HCT116 (cell line): Measurements from ENCODE around the gene JAG1. TPM values are rescaled to one million over a fixed set of nuclear protein-coding genes. Genes with fewer than 3 reads are reported as not detected.
"Not testable (repeated sequence)": the region's sequence is repeated elsewhere in the genome, so short reads cannot be mapped to it uniquely, and the experiment has no call there.

Experiments
- ATAC-seq: fragments of 200-7000 bp; cut with Tn5 transposase; 2 replicates; pipeline ENCODE4 v1.9.1; 2020; ENCODE audit warnings: mild to moderate bottlenecking, moderate library complexity
- BruUV-seq: library from RNA; stranded (reverse); fragments of 400-500 nt; replicated peaks from 2 replicates; lab custom pipeline; 2021; lab: Mats Ljungman, UMichigan
- CTCF ChIA-PET: fragments of 300-600 bp; sonication (Branson Sonifier 250); formaldehyde crosslinking; loops from one replicate; lab custom pipeline; 2021; ENCODE audit warnings: antibody characterized with exemption; lab: Charles Lee
- POLR2A ChIA-PET: fragments of 300-600, 350-600 bp; sonication (Branson Sonifier 250); formaldehyde crosslinking; loops from one replicate; lab custom pipeline; 2021; ENCODE audit warnings: antibody characterized with exemption; lab: Charles Lee
- RAD21 ChIA-PET, 2 experiments: fragments of 300-600 bp; sonication (Branson Sonifier 250); formaldehyde crosslinking; loops; one replicate each; lab custom pipeline; 2023; ENCODE audit warnings: low total read pairs in 2 of 2; ENCODE audit not compliant: uncharacterized antibody in 2 of 2, unreplicated experiment in 2 of 2, low non-redundant PET in 1 of 2; lab: Charles Lee
- DNase-seq: peaks from one replicate; pipeline ENCODE4 v3.0.0-alpha.2; 2010; ENCODE audit warnings: low read depth, low spot score
- H2AFZ ChIP-seq: fragments of 200-600 bp; shearing (Covaris generic), sonication (generic); 2 replicates; pipeline ENCODE4 v1.6.1; 2017; ENCODE audit warnings: low read depth, mixed run types, mixed read lengths, antibody characterized with exemption, low read length; ENCODE audit not compliant: poor library complexity, severe bottlenecking
- H3K27ac ChIP-seq: 2 replicates; pipeline ENCODE4 v1.5.1; 2012; ENCODE audit warnings: low read depth, low read length
- H3K27me3 ChIP-seq: fragments of 200-600 bp; sonication (generic); 2 replicates; pipeline ENCODE4 v1.6.1; 2016; ENCODE audit warnings: mixed run types, low read length, mixed read lengths; ENCODE audit not compliant: insufficient read depth
- H3K36me3 ChIP-seq, 2 experiments: fragments of 200-500 bp in 1 of 2; fragments of 200-600 bp in 1 of 2; sonication (Bioruptor generic) in 1 of 2; sonication (generic) in 1 of 2; 2 replicates each; pipeline versions ENCODE4 v1.5.1 to v1.6.1; 2014 to 2016; ENCODE audit warnings: low read length in 2 of 2, inconsistent platforms in 1 of 2, mixed read lengths in 1 of 2, mixed run types in 1 of 2; ENCODE audit not compliant: insufficient read depth in 2 of 2, control insufficient read depth in 1 of 2
- H3K4me1 ChIP-seq, 2 experiments: fragments of 200-600 bp in 1 of 2; sonication (generic) in 1 of 2; 2 replicates each; pipeline versions ENCODE4 v1.5.1 to v1.6.1; 2012 to 2017; ENCODE audit warnings: low read length in 2 of 2, inconsistent platforms in 1 of 2, mild to moderate bottlenecking in 1 of 2, mixed read lengths in 1 of 2, mixed run types in 1 of 2, moderate library complexity in 1 of 2; ENCODE audit not compliant: insufficient read depth in 2 of 2, control insufficient read depth in 1 of 2
- H3K4me2 ChIP-seq: fragments of 200-600 bp; sonication (generic); 2 replicates; pipeline ENCODE4 v1.6.1; 2017; ENCODE audit warnings: mixed run types, low read length, mixed read lengths
- H3K4me3 ChIP-seq, 2 experiments: fragments of 200-600 bp in 1 of 2; sonication (generic) in 1 of 2; replicated peaks in 1 of 2; 2 replicates each; pipeline ENCODE4 v1.5.1; 2011 to 2016; ENCODE audit warnings: low read length in 2 of 2, control low read depth in 1 of 2, low read depth in 1 of 2, mild to moderate bottlenecking in 1 of 2, mixed read lengths in 1 of 2, mixed run types in 1 of 2
- H3K79me2 ChIP-seq: fragments of 200-600 bp; sonication (generic); 2 replicates; pipeline ENCODE4 v1.6.1; 2017; ENCODE audit warnings: mild to moderate bottlenecking, mixed run types, low read length, moderate library complexity, mixed read lengths; ENCODE audit not compliant: insufficient read depth
- H3K9ac ChIP-seq: fragments of 200-600 bp; sonication (generic); 2 replicates; pipeline ENCODE4 v1.6.1; 2016; ENCODE audit warnings: low read length, mixed read lengths
- H3K9me2 ChIP-seq: fragments of 200-600 bp; sonication (generic), shearing (Covaris generic); 2 replicates; pipeline ENCODE4 v1.6.1; 2017; ENCODE audit warnings: mixed run types, mild to moderate bottlenecking, moderate library complexity; ENCODE audit not compliant: insufficient read depth
- H3K9me3 ChIP-seq, 2 experiments: fragments of 200-500 bp in 1 of 2; fragments of 200-600 bp in 1 of 2; sonication (Bioruptor generic) in 1 of 2; sonication (generic) in 1 of 2; 2 replicates each; pipeline ENCODE4 v1.6.1; 2014 to 2017; ENCODE audit warnings: low read length in 2 of 2, mixed read lengths in 2 of 2, inconsistent platforms in 1 of 2, low read depth in 1 of 2, mild to moderate bottlenecking in 1 of 2, mixed run types in 1 of 2, moderate library complexity in 1 of 2; ENCODE audit not compliant: control insufficient read depth in 1 of 2, insufficient read depth in 1 of 2
- H4K20me1 ChIP-seq: fragments of 200-600 bp; sonication (generic), shearing (Covaris generic); 2 replicates; pipeline ENCODE4 v1.6.1; 2017; ENCODE audit warnings: mixed run types, mild to moderate bottlenecking, moderate library complexity; ENCODE audit not compliant: insufficient read depth
- CBX3 ChIP-seq: IDR thresholded peaks from 2 replicates; pipeline ENCODE4 v1.6.1; 2012; ENCODE audit warnings: low read depth
- EZH2phosphoT487 ChIP-seq: fragments of 200-600 bp; IDR thresholded peaks from 2 replicates; pipeline ENCODE4 v1.6.1; 2018; ENCODE audit warnings: antibody characterized with exemption, borderline replicate concordance
- FOSL1 ChIP-seq: IDR thresholded peaks from 2 replicates; pipeline ENCODE4 v1.6.1; 2012; ENCODE audit warnings: low read depth
- ZNF274 ChIP-seq: fragments of 200-500 bp; sonication (Bioruptor generic); IDR thresholded peaks from 2 replicates; pipeline ENCODE4 v1.6.1; 2014; ENCODE audit warnings: mild to moderate bottlenecking, low read depth, low read length, inconsistent platforms
- intact Hi-C: fragments of 100-400 bp; cut with micrococcal nuclease; formaldehyde crosslinking; loops from 2 replicates; pipeline ENCODE4 v1.10.0; 2022
- microRNA-seq: library from miRNA; unstranded; fragments of <30 nt; microRNA quantifications from one replicate; pipeline ENCODE4, GENCODE V29; 2016; ENCODE audit warnings: borderline number of aligned reads
- total RNA-seq: library from RNA; stranded (reverse); gene quantifications from one replicate; pipeline ENCODE4 v1.2.1, GENCODE V29; 2021; ENCODE audit not compliant: unreplicated experiment

Gene JAG1
- total RNA-seq, 1 experiment from 2014 or later: 31.9 TPM

GRCh38 chr20:10590950-10591671 lies 82.7 kb downstream of the JAG1 start:
- TF ChIP-seq ZNF274: no peak
- TF ChIP-seq EZH2phosphoT487: no peak
- TF ChIP-seq CBX3: no peak
- TF ChIP-seq FOSL1: no peak
- Histone ChIP-seq H3K9ac (no peak overlapping the region), H3K27ac (no peak overlapping the region), H4K20me1 (no peaks in the 10 kb centered on the region), H3K79me2 (no peaks in the 10 kb centered on the region), H3K4me1 (peaks cover 20 to 30% of the 10 kb centered on the region in 2 experiments; a peak in 3 of 4 replicates), H3K4me3 (no peak overlapping the region), H3K9me3 (no peaks in the 10 kb centered on the region), H3K27me3 (no peaks in the 10 kb centered on the region), H3K4me2 (no peak overlapping the region), H3K36me3 (no peaks in the 10 kb centered on the region), H2AFZ (no peak overlapping the region), H3K9me2 (no peaks in the 10 kb centered on the region)
- CTCF ChIA-PET: no interaction called here
- POLR2A ChIA-PET: no interaction called here
- BruUV-seq: no TSS peak
- RAD21 ChIA-PET: no interaction called here
- intact Hi-C loops: no loop called here
- ATAC-seq: no peak
- no peak for DNase-seq

- H3K27me3 ChIP-seq, H3K4me3 ChIP-seq, H3K9ac ChIP-seq, H2AFZ ChIP-seq, POLR2A ChIA-PET, H3K36me3 ChIP-seq, H4K20me1 ChIP-seq, DNase-seq, ATAC-seq, BruUV-seq, H3K79me2 ChIP-seq, H3K9me2 ChIP-seq, intact Hi-C loops, H3K27ac ChIP-seq, H3K9me3 ChIP-seq, H3K4me2 ChIP-seq, RAD21 ChIA-PET, CTCF ChIA-PET: not testable (repeated sequence)
- peaks cover 20 to 30% of the 10 kb centered on the region in 2 experiments; a peak in 3 of 4 replicates for H3K4me1 ChIP-seq
Measured at GRCh38 chr20:10590446-10590845, 83.4 kb downstream of the JAG1 start.

Small RNA genes within 50 kb of the gene (microRNA-seq; reads per million reads assigned to microRNA genes)
- not detected for gene MIR6870

Other genes starting within 250 kb of the JAG1 start
- 19.9 TPM for gene MKKS, start 239.8 kb downstream of the JAG1 start, total RNA-seq
- 11.1 TPM for gene SLX4IP, start 238.7 kb downstream of the JAG1 start, total RNA-seq